SH-SY5Y (cell line): Measurements from ENCODE around the gene ATP8A1.

ENCODE experiments used
- GATA2 ChIP-seq: IDR thresholded peaks from 2 replicates; pipeline ENCODE4 v1.6.1; 2011; ENCODE audit warnings: mild to moderate bottlenecking, low read depth, low read length
- GATA3 ChIP-seq: IDR thresholded peaks from 2 replicates; pipeline ENCODE4 v1.6.1; 2011; ENCODE audit warnings: low read depth, mild to moderate bottlenecking, low read length, moderate library complexity

GRCh38 chr4:42464550-42465094 is 192.3 kb downstream of the ATP8A1 start:
- TF ChIP-seq GATA2 (no peak), GATA3 (no peak)
